Measurements from ENCODE around the gene NDUFB10. TPM values are rescaled to one million over a fixed set of nuclear protein-coding genes. Genes with fewer than 3 reads are reported as not detected.
"Not testable (repeated sequence)": the region's sequence is repeated elsewhere in the genome, so short reads cannot be mapped to it uniquely, and the experiment has no call there.

NDUFB10 gene
- total and polyA plus RNA-seq, 12 donors, result 375 to 1,046 (median 590) TPM

GRCh38 chr16:1933097-1933661, 26.2 kb upstream of the NDUFB10 start:
- no peaks in the 10 kb centered on the region for H3K9me3 ChIP-seq
- no peaks in the 10 kb centered on the region for H3K27me3 ChIP-seq
- WGBS, 2 donors, result 66 to 68% methylated on average over 23 of the region's 23 CpGs
- intact Hi-C loops (cut with DNase I), result no loop called here
- no peak overlapping the region for H3K27ac ChIP-seq
- DNase-seq, result no peak
- H3K4me3 ChIP-seq, result no peak overlapping the region
- H3K36me3 ChIP-seq, result peaks cover 0 to 15% (median 7%) of the 10 kb centered on the region in 9 donors
- peaks cover 0 to 23% (median 10%) of the 10 kb centered on the region in 9 donors for H3K4me1 ChIP-seq
- ATAC-seq, result peak in 1 of 8 donors; percentile 11
- no peak for TF ChIP-seq CTCF (IDR thresholded peaks at IDR 0.05)

GRCh38 chr16:1936945-1937479, 22.3 kb upstream of the NDUFB10 start:
- H3K27ac ChIP-seq, result peak overlapping the region in 1 of 10 donors; percentile 82
- ATAC-seq (no peak), DNase-seq (no peak)
- intact Hi-C loops (cut with DNase I), result loop anchor here in 1 of 10 donors (5.0 kb wide), 1 partner anchor 160 kb away; no protein-coding TSS in a partner anchor
- peaks cover 2 to 36% (median 7%) of the 10 kb centered on the region in 9 donors for H3K4me1 ChIP-seq
- H3K36me3 ChIP-seq, result peaks cover 0 to 45% (median 23%) of the 10 kb centered on the region in 9 donors
- 93 to 95% methylated on average over 11 of the region's 11 CpGs for WGBS, 2 donors
- no peaks in the 10 kb centered on the region for H3K9me3 ChIP-seq
- no peak for TF ChIP-seq CTCF (IDR thresholded peaks at IDR 0.05)
- H3K27me3 ChIP-seq, result no peaks in the 10 kb centered on the region
- no peak overlapping the region for H3K4me3 ChIP-seq

GRCh38 chr16:1938316-1938715, 21.0 kb upstream of the NDUFB10 start:
- DNase-seq, result no peak

GRCh38 chr16:1938910-1939309, 20.4 kb upstream of the NDUFB10 start:
- no peaks in the 10 kb centered on the region for H3K9me3 ChIP-seq
- no peak for TF ChIP-seq CTCF (IDR thresholded peaks at IDR 0.05)
- intact Hi-C loops (cut with DNase I), result loop anchor here in 1 of 10 donors (5.0 kb wide), 1 partner anchor 162 kb away; no protein-coding TSS in a partner anchor
- H3K27me3 ChIP-seq, result no peaks in the 10 kb centered on the region
- WGBS, 2 donors, result 93 to 94% methylated on average over 17 of the region's 17 CpGs
- H3K27ac ChIP-seq, result peak overlapping the region in 1 of 10 donors; percentile 82
- DNase-seq (no peak), ATAC-seq (no peak)
- peaks cover 8 to 42% (median 15%) of the 10 kb centered on the region in 9 donors for H3K4me1 ChIP-seq
- peaks cover 0 to 45% (median 23%) of the 10 kb centered on the region in 9 donors for H3K36me3 ChIP-seq
- peak overlapping the region in 1 of 10 donors; percentile 28 for H3K4me3 ChIP-seq

More at GRCh38 chr16:1938316-1938715, 21.0 kb upstream of the NDUFB10 start:
- WGBS, 2 donors, result 91 to 94% methylated on average over 10 of the region's 10 CpGs
- intact Hi-C loops (cut with DNase I), result loop anchor here in 1 of 10 donors (5.0 kb wide), 1 partner anchor 161 kb away; no protein-coding TSS in a partner anchor
- no peaks in the 10 kb centered on the region for H3K27me3 ChIP-seq
- H3K4me3 ChIP-seq, result peak overlapping the region in 1 of 10 donors; percentile 28
- peak overlapping the region in 2 of 10 donors; percentile 22 to 82 for H3K27ac ChIP-seq
- no peak for TF ChIP-seq CTCF (IDR thresholded peaks at IDR 0.05)
- H3K36me3 ChIP-seq, result peaks cover 0 to 45% (median 23%) of the 10 kb centered on the region in 9 donors
- no peak for ATAC-seq
- H3K9me3 ChIP-seq, result no peaks in the 10 kb centered on the region
- H3K4me1 ChIP-seq, result peaks cover 8 to 42% (median 13%) of the 10 kb centered on the region in 9 donors

GRCh38 chr16:1939833-1940232, 19.5 kb upstream of the NDUFB10 start:
- not testable (repeated sequence) for H3K27me3 ChIP-seq, ATAC-seq, DNase-seq, H3K9me3 ChIP-seq
- peaks cover 0 to 45% (median 23%) of the 10 kb centered on the region in 9 donors for H3K36me3 ChIP-seq
- intact Hi-C loops (cut with DNase I), result loop anchor here in 1 of 10 donors (5.0 kb wide), 1 partner anchor 163 kb away; no protein-coding TSS in a partner anchor
- peak overlapping the region in 1 of 10 donors; percentile 82 for H3K27ac ChIP-seq
- WGBS, 2 donors, result 95 to 96% methylated on average over 8 of the region's 8 CpGs
- peaks cover 8 to 46% (median 15%) of the 10 kb centered on the region in 9 donors for H3K4me1 ChIP-seq
- H3K4me3 ChIP-seq, result peak overlapping the region in 1 of 10 donors; percentile 66
